Right atrium auricular region (tissue), 2 donors: ENCODE measurements around the gene ADK. TPM values are rescaled to one million over a fixed set of nuclear protein-coding genes. Genes with fewer than 3 reads are reported as not detected.

Experiments used
- DNase-seq: peaks from one replicate; pipeline ENCODE4 v3.0.0-alpha.2; 2019; ENCODE audit warnings: low spot score
- H3K27ac ChIP-seq, 2 donors: fragments of 200-600 bp; sonication (generic); 1 replicate in 1 of 2; 2 replicates in 1 of 2; pipeline ENCODE4 v1.5.1; 2016 to 2019
- H3K27me3 ChIP-seq, 2 donors: fragments of 200-600 bp; sonication (generic); one replicate each; pipeline versions ENCODE4 v1.5.1 to v1.6.0; 2017 to 2019
- H3K36me3 ChIP-seq: fragments of 200-600 bp; sonication (generic); one replicate; pipeline ENCODE4 v1.5.1; 2016
- H3K4me1 ChIP-seq, 2 donors: fragments of 200-600 bp; sonication (generic); one replicate each; pipeline versions ENCODE4 v1.5.1 to v1.6.0; 2017 to 2019
- H3K4me3 ChIP-seq, 2 donors: fragments of 200-600 bp; sonication (generic); 1 replicate in 1 of 2; 2 replicates in 1 of 2; pipeline ENCODE4 v1.5.1; 2017 to 2019; ENCODE audit warnings: mild to moderate bottlenecking in 1 of 2, moderate library complexity in 1 of 2
- H3K9me3 ChIP-seq, 2 donors: fragments of 200-600 bp; sonication (generic); one replicate each; pipeline ENCODE4 v1.5.1; 2019
- total RNA-seq, 2 donors: library from RNA; depleted of rRNA; stranded (reverse); fragments of >200 nt; gene quantifications; one replicate each; pipeline ENCODE4 v1.1.0, GENCODE V29; 2016
- TF ChIP-seq, protein P1 (sequence below), 2 donors: fragments of 200-600 bp; sonication (generic); IDR thresholded peaks; one replicate each; pipeline ENCODE4 v1.5.1; 2019; ENCODE audit warnings: antibody characterized with exemption in 2 of 2

Gene ADK
- total RNA-seq, 2 donors from 2014 or later, result 23.7 to 31.6 TPM

DNA sequence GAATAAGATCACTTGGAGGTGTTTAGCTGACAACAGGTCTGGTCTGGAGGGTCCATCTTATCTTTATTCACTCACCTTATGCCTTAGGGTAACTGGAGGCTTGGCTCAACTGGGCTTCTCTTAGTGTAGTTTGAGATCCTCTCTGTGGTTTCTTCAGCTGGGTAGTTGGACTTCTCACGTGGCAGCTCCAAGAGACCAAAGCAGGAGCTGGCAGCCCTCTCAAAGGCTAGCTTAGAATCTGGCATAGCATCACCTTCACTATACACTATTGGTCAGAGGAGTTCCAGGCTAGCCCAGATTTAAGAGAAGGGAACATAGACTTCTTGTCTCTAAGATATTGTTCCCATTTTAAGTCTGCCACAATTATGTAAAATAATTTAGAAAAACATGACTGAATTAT, 16.4 kb downstream of the ADK start:
- DNase-seq, result peak; percentile 52
- Histone ChIP-seq H3K9me3 (no peaks in the 10 kb centered on the region), H3K27ac (no peak overlapping the region), H3K27me3 (no peaks in the 10 kb centered on the region), H3K4me3 (no peak overlapping the region), H3K4me1 (no peaks in the 10 kb centered on the region), H3K36me3 (no peaks in the 10 kb centered on the region)
- TF ChIP-seq, protein P1, sequence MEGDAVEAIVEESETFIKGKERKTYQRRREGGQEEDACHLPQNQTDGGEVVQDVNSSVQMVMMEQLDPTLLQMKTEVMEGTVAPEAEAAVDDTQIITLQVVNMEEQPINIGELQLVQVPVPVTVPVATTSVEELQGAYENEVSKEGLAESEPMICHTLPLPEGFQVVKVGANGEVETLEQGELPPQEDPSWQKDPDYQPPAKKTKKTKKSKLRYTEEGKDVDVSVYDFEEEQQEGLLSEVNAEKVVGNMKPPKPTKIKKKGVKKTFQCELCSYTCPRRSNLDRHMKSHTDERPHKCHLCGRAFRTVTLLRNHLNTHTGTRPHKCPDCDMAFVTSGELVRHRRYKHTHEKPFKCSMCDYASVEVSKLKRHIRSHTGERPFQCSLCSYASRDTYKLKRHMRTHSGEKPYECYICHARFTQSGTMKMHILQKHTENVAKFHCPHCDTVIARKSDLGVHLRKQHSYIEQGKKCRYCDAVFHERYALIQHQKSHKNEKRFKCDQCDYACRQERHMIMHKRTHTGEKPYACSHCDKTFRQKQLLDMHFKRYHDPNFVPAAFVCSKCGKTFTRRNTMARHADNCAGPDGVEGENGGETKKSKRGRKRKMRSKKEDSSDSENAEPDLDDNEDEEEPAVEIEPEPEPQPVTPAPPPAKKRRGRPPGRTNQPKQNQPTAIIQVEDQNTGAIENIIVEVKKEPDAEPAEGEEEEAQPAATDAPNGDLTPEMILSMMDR (IDR thresholded peaks at IDR 0.05), result no peak

DNA sequence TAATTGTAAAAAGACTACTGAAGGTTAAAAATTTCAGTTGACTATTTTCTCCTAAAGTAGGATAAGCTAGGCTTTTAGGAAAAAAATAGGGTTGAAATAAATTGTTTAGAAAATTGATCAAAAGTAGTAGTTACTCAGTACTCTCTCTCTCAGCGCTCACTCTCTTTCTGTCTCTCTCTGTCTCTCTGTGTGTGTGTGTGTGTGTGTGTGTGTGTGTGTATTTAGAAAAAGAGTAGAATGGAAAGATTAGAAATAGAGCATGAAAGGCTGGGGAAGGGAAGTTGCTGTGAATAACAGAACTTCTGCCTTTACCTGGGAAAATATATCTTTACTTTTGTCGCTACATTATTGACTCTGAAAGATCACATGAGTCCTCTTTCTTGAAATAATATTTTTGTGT, 20.6 kb downstream of the ADK start:
- Histone ChIP-seq H3K36me3 (no peaks in the 10 kb centered on the region), H3K27me3 (no peaks in the 10 kb centered on the region), H3K4me1 (peaks cover 0 to 7% of the 10 kb centered on the region in 2 donors), H3K9me3 (no peaks in the 10 kb centered on the region), H3K4me3 (no peak overlapping the region), H3K27ac (no peak overlapping the region)
- DNase-seq, result no peak
- TF ChIP-seq, protein P1 (IDR thresholded peaks at IDR 0.05), result no peak

DNA sequence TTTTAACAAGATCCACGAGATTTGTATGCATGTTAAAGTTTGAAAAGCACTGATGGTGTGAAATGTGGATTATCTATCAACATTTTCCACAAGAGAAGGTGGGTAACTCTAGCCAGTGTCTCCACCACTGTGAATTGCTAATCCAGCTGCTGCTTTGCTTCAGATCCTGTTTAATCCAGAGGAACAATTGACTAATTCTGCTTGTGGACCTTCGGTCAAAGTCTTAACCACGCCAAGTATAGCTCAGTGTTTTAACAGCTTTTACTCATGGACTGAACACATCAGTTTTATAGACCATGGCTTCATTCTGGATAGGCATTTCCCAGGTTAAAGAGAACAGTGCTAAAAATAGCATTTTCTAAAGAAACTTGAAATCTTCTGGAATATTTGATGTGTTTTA, 23.5 kb downstream of the ADK start:
- DNase-seq, result no peak
- TF ChIP-seq, protein P1 (IDR thresholded peaks at IDR 0.05), result no peak
- Histone ChIP-seq H3K36me3 (no peaks in the 10 kb centered on the region), H3K27me3 (no peaks in the 10 kb centered on the region), H3K27ac (no peak overlapping the region), H3K4me1 (peaks cover 0 to 18% of the 10 kb centered on the region in 2 donors), H3K4me3 (no peak overlapping the region), H3K9me3 (no peaks in the 10 kb centered on the region)

DNA sequence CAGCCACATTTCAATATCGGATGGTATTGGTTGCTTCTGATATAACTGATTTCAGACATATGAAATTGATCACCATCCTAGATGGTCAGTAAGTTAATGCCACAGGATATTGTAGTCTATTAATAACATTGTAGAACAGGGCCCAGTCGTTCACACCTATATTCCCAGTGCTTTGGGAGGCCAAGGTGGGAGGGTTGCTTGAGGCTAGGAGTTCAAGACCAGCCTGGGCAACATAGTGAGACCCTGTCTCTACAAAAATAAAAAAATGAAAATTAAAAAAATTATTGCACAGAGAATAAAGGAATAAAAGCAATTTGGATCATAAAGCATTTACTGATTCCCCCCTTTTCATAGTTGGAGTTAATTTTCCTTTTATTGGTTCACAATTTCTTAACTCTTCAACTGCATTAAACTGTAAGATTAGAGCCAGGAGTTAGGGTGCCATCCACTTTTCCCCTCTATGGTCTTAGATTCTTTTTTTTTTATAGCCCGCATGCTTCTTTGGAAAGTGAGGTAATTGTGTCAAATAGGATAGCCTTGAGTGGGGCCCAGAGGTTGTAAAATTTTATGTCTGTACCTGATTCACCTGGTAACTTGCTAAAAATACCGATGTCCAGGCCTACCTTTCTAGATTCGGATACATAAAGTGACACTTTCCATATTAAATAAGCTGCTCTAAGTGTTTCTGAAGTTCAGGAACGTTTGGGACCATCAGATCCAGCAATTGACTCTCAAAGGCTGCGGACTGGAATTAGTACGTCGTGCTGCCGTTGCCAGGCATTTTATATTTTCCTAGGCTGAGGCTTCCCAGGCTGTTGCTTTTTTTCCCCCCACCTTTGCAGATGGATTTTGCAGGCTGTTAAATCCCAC, 24.7 kb downstream of the ADK start:
- H3K4me3 ChIP-seq, result peak overlapping the region; percentile 66 to 75
- H3K4me1 ChIP-seq, result peaks cover 0 to 18% of the 10 kb centered on the region in 2 donors
- DNase-seq, result no peak
- no peaks in the 10 kb centered on the region for H3K36me3 ChIP-seq
- H3K27ac ChIP-seq, result peak overlapping the region; percentile 83 to 85
- no peaks in the 10 kb centered on the region for H3K9me3 ChIP-seq
- TF ChIP-seq, protein P1 (IDR thresholded peaks at IDR 0.05), result no peak
- no peaks in the 10 kb centered on the region for H3K27me3 ChIP-seq

GRCh38 chr10:74176380-74177139, 25.5 kb downstream of the ADK start:
- Histone ChIP-seq H3K4me3 (peak overlapping the region; percentile 66 to 75), H3K9me3 (no peaks in the 10 kb centered on the region), H3K27me3 (no peaks in the 10 kb centered on the region), H3K4me1 (peaks cover 0 to 18% of the 10 kb centered on the region in 2 donors), H3K36me3 (no peaks in the 10 kb centered on the region), H3K27ac (peak overlapping the region; percentile 83 to 85)
- TF ChIP-seq, protein P1 (IDR thresholded peaks at IDR 0.05), result no peak
- peak; percentile 95 for DNase-seq
